Adrenal gland (tissue), 12 donors: Measurements from ENCODE around the gene PNPLA8. TPM values are rescaled to one million over a fixed set of nuclear protein-coding genes. Genes with fewer than 3 reads are reported as not detected.
A peak's percentile ranks its signal among the peaks of the same experiment; 100 is the strongest.
"Not testable (repeated sequence)": the region's sequence is repeated elsewhere in the genome, so short reads cannot be mapped to it uniquely, and the experiment has no call there.

Source experiments
- DNase-seq, 7 donors: peaks; one replicate each; pipeline ENCODE4 v3.0.0-alpha.2; 2019 to 2020
- H3K27ac ChIP-seq, 5 donors: fragments of 200-600 bp; sonication (generic) in 4 of 5; 1 replicate in 3 of 5; 2 replicates in 2 of 5; pipeline versions ENCODE4 v1.5.1 to v1.8.0; 2016 to 2020; ENCODE audit warnings: mild to moderate bottlenecking in 1 of 5
- H3K27me3 ChIP-seq: fragments of 200-600 bp; 2 replicates; pipeline ENCODE4 v1.8.0; 2021
- H3K36me3 ChIP-seq, 2 donors: fragments of 200-600 bp; replicated peaks in 1 of 2; 1 replicate in 1 of 2; 2 replicates in 1 of 2; pipeline versions ENCODE4 v1.5.1 to v1.8.0; 2018 to 2022
- H3K4me1 ChIP-seq, 2 donors: fragments of 200-600 bp; replicated peaks in 1 of 2; 1 replicate in 1 of 2; 2 replicates in 1 of 2; pipeline versions ENCODE4 v1.5.1 to v1.8.0; 2018 to 2021
- H3K4me3 ChIP-seq, 4 donors: fragments of 200-600 bp; sonication (generic) in 3 of 4; one replicate each; pipeline ENCODE4 v1.5.1; 2016 to 2018
- H3K9me3 ChIP-seq, 3 donors: fragments of 200-600 bp; sonication (generic) in 1 of 3; replicated peaks in 1 of 3; 1 replicate in 2 of 3; 2 replicates in 1 of 3; pipeline versions ENCODE4 v1.5.1 to v1.8.0; 2016 to 2021
- CTCF ChIP-seq, 6 experiments: fragments of 450-650 bp in 4 of 6; fragments of 200-600 bp in 2 of 6; sonication (generic) in 1 of 6; IDR thresholded peaks; 1 replicate in 5 of 6; 2 replicates in 1 of 6; pipeline versions ENCODE4 v1.5.1 to v1.8.0; 2016 to 2021; ENCODE audit warnings: antibody characterized with exemption in 6 of 6, mild to moderate bottlenecking in 2 of 6, moderate library complexity in 1 of 6
- POLR2A ChIP-seq, 2 donors: fragments of 450-650 bp; IDR thresholded peaks; one replicate each; pipeline ENCODE4 v1.6.1; 2017; ENCODE audit warnings: antibody characterized with exemption in 2 of 2, mild to moderate bottlenecking in 2 of 2, moderate library complexity in 1 of 2
- WGBS, 4 donors: extraction: QIAGEN DNeasy Blood & Tissue Kit in 2 of 4; methylation state at CpG; one replicate each; pipeline versions ENCODE4 v1.1.5 to v1.1.7; 2013 to 2017; 5-methylcytosine and 5-hydroxymethylcytosine counted together
- intact Hi-C, 2 donors: fragments of 100-400 bp; cut with DNase I; formaldehyde crosslinking; loops; one replicate each; pipeline versions ENCODE4 v1.14.1 to v1.15.0; 2022 to 2023
- polyA plus RNA-seq, 3 donors: library from polyadenylated mRNA; stranded (reverse); fragments of 200-250 nt in 2 of 3; fragments of 350-450 nt in 1 of 3; fragmentation: Illumina TruSeq in 1 of 3; extraction: RNeasy Lipid Tissue Mini Kit (QIAGEN cat#74804) in 1 of 3; gene quantifications; one replicate each; pipeline ENCODE4 v1.2.3, GENCODE V29; 2013 to 2014
- total RNA-seq, 9 donors: library from RNA; depleted of rRNA in 4 of 9; stranded (reverse); fragments of >200 nt in 4 of 9; fragments of 120-200 nt in 1 of 9; fragmentation: NEBNext Ultra II Directional in 1 of 9; extraction: Animal tissue kit (Norgen Biotek cat#: 25700) in 1 of 9; gene quantifications; one replicate each; pipeline versions ENCODE4 v1.1.0 to v1.2.4, GENCODE V29; 2013 to 2023
- donor health status: healthy with polysubstance abuse.
- donor health status: Bipolar disorder and iron deficiency.
- donor health status: DM: yes; HTN: yes; CAD: no.
- donor health status: DM: no; HTN: no; CAD: no.
- donor health status: DM: no; HTN: no; CAD: no.
- donor health status: DM: yes; HTN: yes; CAD: no.

The PNPLA8 gene
- total and polyA plus RNA-seq, 12 donors: 17.9 to 131 (median 50.5) TPM

- Histone ChIP-seq H3K9me3 (no peaks in the 10 kb centered on the region), H3K4me1 (peaks cover 3 to 16% of the 10 kb centered on the region in 2 donors), H3K27ac (no peak overlapping the region), H3K4me3 (no peak overlapping the region), H3K27me3 (no peaks in the 10 kb centered on the region), H3K36me3 (peaks cover 0 to 7% of the 10 kb centered on the region in 2 donors)
- 95 to 96% (median 95%) methylated on average over 4 of the region's 4 CpGs for WGBS, 4 donors
- DNase-seq: no peak
- intact Hi-C loops: no loop called here
- TF ChIP-seq CTCF (IDR thresholded peaks at IDR 0.05) (no peak), POLR2A (IDR thresholded peaks at IDR 0.05) (no peak)
These were observed 14.0 kb downstream of the PNPLA8 start for GRCh38 chr7:108511939-108512338.

DNA sequence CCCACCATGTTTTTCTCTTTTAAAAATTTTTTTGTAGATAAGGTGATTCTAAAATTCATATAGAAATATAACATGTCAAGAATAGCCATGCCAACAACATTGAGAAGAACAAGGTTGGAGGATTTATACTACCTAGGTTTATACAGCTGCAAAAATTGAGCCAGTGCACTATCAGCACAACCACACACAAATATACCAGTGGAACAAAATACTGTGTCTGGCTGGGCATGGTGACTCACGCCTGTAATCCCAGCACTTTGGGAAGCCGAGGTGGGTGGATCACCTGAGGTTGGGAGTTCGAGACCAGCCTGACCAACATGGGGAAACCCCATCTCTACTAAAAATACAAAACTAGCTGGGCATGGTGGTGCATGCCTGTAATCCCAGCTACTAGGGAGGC is 21.4 kb downstream of the PNPLA8 start:
- H3K9me3 ChIP-seq, DNase-seq, H3K4me3 ChIP-seq, H3K27ac ChIP-seq, H3K4me1 ChIP-seq, H3K27me3 ChIP-seq, intact Hi-C loops: not testable (repeated sequence)
- 93 to 100% (median 98%) methylated on average over 3 of the region's 3 CpGs for WGBS, 4 donors
- peaks cover 0 to 30% of the 10 kb centered on the region in 2 donors for H3K36me3 ChIP-seq

DNA sequence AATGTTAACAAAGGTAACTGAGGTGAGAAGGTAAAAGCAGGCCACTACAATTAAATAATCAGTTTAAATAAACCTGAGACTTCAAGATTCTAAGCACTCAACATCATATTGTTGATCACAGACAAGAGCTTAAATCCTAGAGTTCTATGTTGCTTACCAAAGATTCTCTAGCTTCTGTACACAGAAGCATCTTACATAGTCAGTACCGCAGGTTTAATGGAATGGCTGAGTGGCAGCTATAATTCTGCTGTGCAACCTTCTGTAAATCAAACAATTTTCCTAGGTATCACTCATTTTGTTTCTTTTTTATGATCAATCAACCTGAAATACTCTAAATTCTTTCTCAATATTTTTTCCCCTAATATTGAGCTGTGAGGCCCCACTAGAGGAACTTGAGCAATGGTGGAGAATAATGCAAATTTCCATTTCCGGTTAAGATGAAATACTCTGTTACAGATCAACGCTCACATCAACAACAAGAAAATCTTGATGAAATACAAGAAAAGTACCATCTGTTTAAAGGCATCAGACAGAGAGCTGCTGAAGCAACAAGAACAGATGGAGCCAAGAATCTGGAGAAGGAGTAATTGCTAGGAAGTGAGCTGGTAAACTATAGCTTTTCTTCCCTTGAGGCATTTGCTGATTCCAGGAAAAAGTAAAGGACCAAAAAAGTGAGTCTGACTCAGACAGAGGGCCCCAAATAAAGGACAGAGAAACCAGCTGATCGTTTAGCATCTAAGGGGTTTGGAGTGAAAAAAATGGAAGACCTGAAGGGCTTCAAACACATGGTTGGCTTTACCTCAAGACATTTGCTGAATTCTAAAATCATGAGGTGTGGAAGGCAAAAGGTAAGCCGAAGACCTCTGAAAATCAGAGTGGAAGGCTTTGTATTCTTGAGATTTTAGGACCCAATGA is 22.6 kb downstream of the PNPLA8 start:
- Histone ChIP-seq H3K9me3 (no peaks in the 10 kb centered on the region), H3K27me3 (no peaks in the 10 kb centered on the region), H3K4me3 (no peak overlapping the region), H3K27ac (peak overlapping the region in 1 of 5 donors; percentile 6), H3K4me1 (no peaks in the 10 kb centered on the region), H3K36me3 (peaks cover 0 to 30% of the 10 kb centered on the region in 2 donors)
- 86 to 92% (median 87%) methylated on average over 5 of the region's 5 CpGs for WGBS, 4 donors
- intact Hi-C loops: no loop called here
- no peak for DNase-seq
- TF ChIP-seq POLR2A (IDR thresholded peaks at IDR 0.05): no peak
- TF ChIP-seq CTCF (IDR thresholded peaks at IDR 0.05): no peak

DNA sequence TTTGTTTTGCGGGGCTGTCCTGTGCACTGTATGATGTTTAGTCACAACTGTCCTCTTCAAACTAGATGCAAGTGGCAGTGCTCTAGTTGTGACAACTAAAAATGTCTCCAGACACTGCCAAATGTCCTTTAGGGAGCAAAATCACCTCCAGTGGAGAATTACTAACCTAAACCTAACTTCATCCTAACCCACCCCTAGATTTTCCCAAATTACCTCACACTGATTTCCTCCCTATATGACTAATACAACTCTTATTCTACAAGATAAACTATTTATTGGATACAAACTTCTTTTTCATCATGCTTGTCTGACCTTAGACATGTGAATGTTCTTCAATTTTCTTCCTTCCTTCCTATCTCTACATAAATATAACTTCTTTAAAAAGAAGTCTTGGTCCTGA is 26.4 kb downstream of the PNPLA8 start:
- no peak for DNase-seq
- no peaks in the 10 kb centered on the region for H3K9me3 ChIP-seq
- WGBS, 4 donors: 94 to 100% (median 96%) methylated on average over 1 of the region's 1 CpG

More for the DNA sequence above, 26.4 kb downstream of the PNPLA8 start:
- Histone ChIP-seq H3K36me3 (peaks cover 0 to 29% of the 10 kb centered on the region in 2 donors), H3K27ac (no peak overlapping the region), H3K4me3 (no peak overlapping the region), H3K4me1 (no peaks in the 10 kb centered on the region), H3K27me3 (no peaks in the 10 kb centered on the region)
- TF ChIP-seq CTCF (IDR thresholded peaks at IDR 0.05) (no peak), POLR2A (IDR thresholded peaks at IDR 0.05) (no peak)
- intact Hi-C loops: loop anchor here (5.0 kb wide), 1 partner anchor 317 kb away; no protein-coding TSS in a partner anchor
